HG03095 (cell line): ENCODE measurements around the gene THOC5.

ENCODE experiments used
- ATAC-seq: cut with Tn5 transposase; IDR thresholded peaks from one replicate; pipeline ENCODE4 v1.9.1; 2021; ENCODE audit warnings: moderate library complexity; ENCODE audit not compliant: unreplicated experiment

The THOC5 gene

GRCh38 chr22:29478326-29479276, 75.0 kb downstream of the THOC5 start:
- no peak for ATAC-seq

- no peak for ATAC-seq
Observed at GRCh38 chr22:29477723-29478318, 75.7 kb downstream of the THOC5 start.

- no peak for ATAC-seq
Observed at GRCh38 chr22:29476116-29476515, 77.4 kb downstream of the THOC5 start.

- no peak for ATAC-seq
Observed at GRCh38 chr22:29475550-29475949, 78.0 kb downstream of the THOC5 start.

GRCh38 chr22:29473001-29473400, 80.6 kb downstream of the THOC5 start:
- ATAC-seq: no peak

- no peak for ATAC-seq
Observed at GRCh38 chr22:29470159-29470855, 83.2 kb downstream of the THOC5 start.

- ATAC-seq: no peak
Observed at GRCh38 chr22:29469755-29470154, 83.8 kb downstream of the THOC5 start.

- no peak for ATAC-seq
Observed at GRCh38 chr22:29464581-29464980, 89.0 kb downstream of the THOC5 start.

- no peak for ATAC-seq
Observed at GRCh38 chr22:29463629-29464028, 89.9 kb downstream of the THOC5 start.

- ATAC-seq: no peak
Observed at GRCh38 chr22:29461263-29461662, 92.3 kb downstream of the THOC5 start.

- ATAC-seq: no peak
Observed at GRCh38 chr22:29459773-29460172, 93.8 kb downstream of the THOC5 start.

- ATAC-seq: no peak
Observed at GRCh38 chr22:29458551-29458950, 95.0 kb downstream of the THOC5 start.

- no peak for ATAC-seq
Observed at GRCh38 chr22:29457730-29458129, 95.8 kb downstream of the THOC5 start.

- ATAC-seq: no peak
Observed at GRCh38 chr22:29456211-29456671, 97.3 kb downstream of the THOC5 start.
